HCT116 (cell line): ENCODE data around the gene SRRT.

Source experiments
- CEBPB ChIP-seq: IDR thresholded peaks from 2 replicates; pipeline ENCODE4 v1.6.1; 2012; ENCODE audit warnings: low read depth
- CTCF ChIP-seq, 3 experiments: fragments of 200-600 bp in 1 of 3; sonication (generic) in 1 of 3; IDR thresholded peaks in 2 of 3; conservative IDR thresholded peaks in 1 of 3; 2 replicates each; pipeline ENCODE4 v1.5.1; 2012 to 2017; ENCODE audit warnings: low read depth in 2 of 3, low read length in 2 of 3, antibody characterized with exemption in 1 of 3, borderline replicate concordance in 1 of 3, control low read depth in 1 of 3, mild to moderate bottlenecking in 1 of 3, mixed read lengths in 1 of 3, mixed run types in 1 of 3, moderate library complexity in 1 of 3; ENCODE audit not compliant: insufficient read depth in 1 of 3
- EGR1 ChIP-seq: IDR thresholded peaks from 2 replicates; pipeline ENCODE4 v1.6.1; 2012; ENCODE audit warnings: low read depth
- ELF1 ChIP-seq: IDR thresholded peaks from 2 replicates; pipeline ENCODE4 v1.6.1; 2012; ENCODE audit warnings: low read depth, borderline replicate concordance
- EZH2 ChIP-seq: fragments of 200-600 bp; sonication (generic); IDR thresholded peaks from 2 replicates; pipeline ENCODE4 v1.6.1; 2017; ENCODE audit warnings: antibody characterized with exemption, mixed run types
- EZH2phosphoT487 ChIP-seq: fragments of 200-600 bp; IDR thresholded peaks from 2 replicates; pipeline ENCODE4 v1.6.1; 2018; ENCODE audit warnings: antibody characterized with exemption, borderline replicate concordance
- FOSL1 ChIP-seq: IDR thresholded peaks from 2 replicates; pipeline ENCODE4 v1.6.1; 2012; ENCODE audit warnings: low read depth
- MAX ChIP-seq: IDR thresholded peaks from 2 replicates; pipeline ENCODE4 v1.6.1; 2012
- POLR2A ChIP-seq: IDR thresholded peaks from 2 replicates; pipeline ENCODE4 v1.7.0; 2011; ENCODE audit warnings: borderline replicate concordance; ENCODE audit not compliant: insufficient read depth, insufficient read length; ENCODE audit errors: extremely low read depth
- POLR2AphosphoS5 ChIP-seq: IDR thresholded peaks from 2 replicates; pipeline ENCODE4 v1.6.1; 2011; ENCODE audit warnings: mild to moderate bottlenecking, low read depth, low read length, moderate library complexity
- REST ChIP-seq: IDR thresholded peaks from 2 replicates; pipeline ENCODE4 v1.6.1; 2012; ENCODE audit warnings: low read depth
- SIN3A ChIP-seq: IDR thresholded peaks from 2 replicates; pipeline ENCODE4 v1.6.1; 2012; ENCODE audit warnings: low read depth
- SRF ChIP-seq: IDR thresholded peaks from 2 replicates; pipeline ENCODE4 v1.6.1; 2012; ENCODE audit warnings: low read depth

- TF ChIP-seq CTCF (IDR thresholded peaks at IDR 0.05 in 2 of 3, conservative IDR thresholded peaks at IDR 0.05 in 1 of 3; ENCODE audit: borderline replicate concordance in 1 of 3, insufficient read depth in 1 of 3, low read depth in 2 of 3, low read length in 2 of 3), result no peak
- TF ChIP-seq MAX, result no peak
- TF ChIP-seq EZH2, result no peak
- TF ChIP-seq POLR2A, result no peak
- no peak for TF ChIP-seq FOSL1
- no peak for TF ChIP-seq EZH2phosphoT487
- TF ChIP-seq CEBPB, result no peak
- TF ChIP-seq POLR2AphosphoS5, result no peak
- TF ChIP-seq REST, result no peak
- no peak for TF ChIP-seq EGR1
- TF ChIP-seq ELF1, result no peak
- TF ChIP-seq SRF, result no peak
- no peak for TF ChIP-seq SIN3A
Measured at GRCh38 chr7:100856871-100857282, 18.0 kb upstream of the SRRT start.
